AG09319 (cell line): ENCODE measurements around the gene PHYKPL.

Experiments
- DNase-seq: peaks from one replicate; pipeline ENCODE4 v3.0.0-alpha.2; 2010; ENCODE audit warnings: low read depth; ENCODE audit errors: extremely low read depth
- TF ChIP-seq, protein P1 (sequence below): IDR thresholded peaks from 2 replicates; pipeline ENCODE4 v1.5.1; 2011; ENCODE audit warnings: low read depth, mild to moderate bottlenecking, inconsistent platforms, low read length, moderate library complexity

Gene PHYKPL

DNA sequence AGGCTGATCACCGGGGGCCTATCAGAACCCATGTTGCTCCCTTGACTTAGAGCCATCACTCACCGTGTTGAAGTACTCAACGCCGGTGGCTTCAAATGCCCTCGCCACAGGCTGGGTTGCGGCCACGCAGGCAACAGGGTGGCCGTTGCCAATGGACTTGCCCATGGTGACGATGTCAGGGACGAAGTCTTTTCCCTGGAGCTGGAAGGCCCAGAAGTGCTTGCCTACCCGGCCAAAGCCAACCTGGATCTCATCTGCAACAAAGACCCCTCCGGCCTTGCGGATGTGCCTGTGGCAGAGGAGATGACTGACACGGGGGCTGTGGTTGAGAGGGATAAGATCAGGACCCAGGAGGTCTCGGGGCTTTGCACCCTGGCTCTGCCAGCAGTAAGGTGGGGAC is 10.3 kb downstream of the PHYKPL start:
- TF ChIP-seq, protein P1, sequence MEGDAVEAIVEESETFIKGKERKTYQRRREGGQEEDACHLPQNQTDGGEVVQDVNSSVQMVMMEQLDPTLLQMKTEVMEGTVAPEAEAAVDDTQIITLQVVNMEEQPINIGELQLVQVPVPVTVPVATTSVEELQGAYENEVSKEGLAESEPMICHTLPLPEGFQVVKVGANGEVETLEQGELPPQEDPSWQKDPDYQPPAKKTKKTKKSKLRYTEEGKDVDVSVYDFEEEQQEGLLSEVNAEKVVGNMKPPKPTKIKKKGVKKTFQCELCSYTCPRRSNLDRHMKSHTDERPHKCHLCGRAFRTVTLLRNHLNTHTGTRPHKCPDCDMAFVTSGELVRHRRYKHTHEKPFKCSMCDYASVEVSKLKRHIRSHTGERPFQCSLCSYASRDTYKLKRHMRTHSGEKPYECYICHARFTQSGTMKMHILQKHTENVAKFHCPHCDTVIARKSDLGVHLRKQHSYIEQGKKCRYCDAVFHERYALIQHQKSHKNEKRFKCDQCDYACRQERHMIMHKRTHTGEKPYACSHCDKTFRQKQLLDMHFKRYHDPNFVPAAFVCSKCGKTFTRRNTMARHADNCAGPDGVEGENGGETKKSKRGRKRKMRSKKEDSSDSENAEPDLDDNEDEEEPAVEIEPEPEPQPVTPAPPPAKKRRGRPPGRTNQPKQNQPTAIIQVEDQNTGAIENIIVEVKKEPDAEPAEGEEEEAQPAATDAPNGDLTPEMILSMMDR, result no peak
- no peak for DNase-seq

DNA sequence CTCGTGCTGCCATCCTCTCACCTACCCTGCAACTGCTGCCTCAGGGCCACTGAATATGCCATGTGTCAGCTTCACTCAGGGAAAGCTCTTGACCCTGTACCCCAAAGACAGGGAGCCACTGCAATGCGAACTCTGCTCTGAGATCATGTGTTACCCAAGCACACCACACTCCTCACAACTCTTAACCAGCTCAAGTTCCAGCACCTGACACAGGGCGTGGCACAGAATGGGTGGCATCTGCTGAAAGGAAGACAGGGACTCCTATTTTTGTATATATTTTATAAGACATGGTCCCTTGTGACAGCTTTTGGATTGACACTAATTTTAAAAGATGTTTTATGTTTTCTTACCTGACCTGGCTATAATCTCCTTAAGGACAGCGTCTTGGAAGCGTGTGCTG is 10.7 kb downstream of the PHYKPL start:
- no peak for DNase-seq
- TF ChIP-seq, protein P1, result no peak

DNA sequence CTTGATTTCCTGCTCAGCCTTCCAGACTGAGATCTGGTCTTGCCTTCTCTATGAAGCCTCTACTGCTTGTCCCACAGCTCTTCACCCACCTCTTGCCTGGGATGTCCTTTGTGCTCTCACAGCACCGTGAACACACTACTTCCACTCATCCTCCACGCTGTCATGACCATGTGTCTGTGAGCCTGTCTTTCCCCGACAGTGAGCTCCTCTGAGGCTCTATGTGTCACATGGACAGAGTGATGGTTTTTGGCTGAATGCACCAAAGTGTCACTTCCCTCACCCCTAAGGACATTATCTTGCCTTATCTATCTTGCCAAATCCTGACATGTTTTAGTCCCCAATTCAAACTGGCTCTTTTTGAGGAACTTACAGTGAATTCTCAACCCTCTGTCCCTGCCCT is 11.3 kb downstream of the PHYKPL start:
- DNase-seq, result no peak
- TF ChIP-seq, protein P1, result no peak

DNA sequence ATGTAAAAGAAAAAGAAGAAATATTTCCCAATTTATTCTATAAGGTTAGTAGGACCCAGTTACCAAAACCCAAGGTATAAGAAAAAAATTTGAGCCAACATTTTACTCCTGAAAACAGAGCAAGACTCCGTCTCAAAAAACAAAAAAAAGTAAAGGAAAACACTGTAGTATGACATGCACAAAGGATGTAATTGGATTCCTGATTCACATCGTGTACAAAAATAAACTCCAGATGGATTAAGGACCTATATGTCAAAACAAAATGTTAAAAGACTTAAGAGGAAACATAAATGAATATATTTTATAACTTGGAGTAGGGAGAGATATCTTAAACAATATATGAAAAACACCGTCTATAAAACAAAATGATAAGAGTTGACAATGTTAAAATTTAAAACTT is 13.8 kb downstream of the PHYKPL start:
- TF ChIP-seq, protein P1, result no peak
- DNase-seq, result no peak

DNA sequence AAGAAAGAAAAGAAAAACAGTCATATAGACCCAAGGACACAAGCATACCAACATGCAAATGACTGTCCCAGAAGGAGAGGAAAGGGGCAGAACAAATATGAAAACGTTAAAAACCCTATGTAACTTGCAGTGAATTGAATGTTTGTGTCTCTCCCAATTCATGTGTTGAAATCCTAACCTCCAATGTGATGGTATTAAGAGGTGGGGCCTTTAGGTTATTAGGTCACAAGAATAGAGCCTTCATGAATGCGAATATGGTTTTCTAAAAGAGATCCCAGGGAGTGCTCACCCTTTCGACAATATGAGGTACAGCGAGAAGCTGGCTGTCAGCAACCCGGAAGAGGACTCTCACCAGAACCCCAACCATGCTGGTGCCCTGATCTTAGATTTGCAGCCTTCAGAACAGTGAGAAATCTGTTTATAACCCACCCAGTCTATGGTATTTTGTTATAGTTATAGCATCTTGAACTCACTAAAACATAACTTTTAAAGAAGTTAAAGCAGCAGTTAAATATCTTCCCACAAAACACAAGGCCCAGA is 14.3 kb downstream of the PHYKPL start:
- no peak for DNase-seq

DNA sequence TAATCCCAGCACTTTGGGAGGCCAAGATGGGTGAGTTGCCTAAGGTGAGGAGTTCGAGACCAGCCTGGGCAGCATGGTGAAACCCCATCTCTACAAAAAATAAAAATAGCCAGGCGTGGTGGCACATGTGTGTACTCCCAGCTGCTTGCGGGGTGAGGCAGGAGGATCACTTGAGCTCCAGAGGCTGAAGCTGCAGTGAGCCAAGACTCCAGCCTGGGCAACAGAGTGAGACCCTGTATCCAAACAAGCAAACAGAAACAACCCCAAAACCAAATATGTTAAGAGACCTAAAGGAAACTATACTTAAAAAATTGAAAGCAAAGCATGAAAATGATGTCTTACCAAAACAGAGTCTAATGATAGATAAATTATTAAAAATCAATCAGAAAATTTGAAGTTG is 15.8 kb downstream of the PHYKPL start:
- TF ChIP-seq, protein P1, result no peak
- DNase-seq, result no peak

More for the DNA sequence above, 14.3 kb downstream of the PHYKPL start:
- TF ChIP-seq, protein P1, result no peak

DNA sequence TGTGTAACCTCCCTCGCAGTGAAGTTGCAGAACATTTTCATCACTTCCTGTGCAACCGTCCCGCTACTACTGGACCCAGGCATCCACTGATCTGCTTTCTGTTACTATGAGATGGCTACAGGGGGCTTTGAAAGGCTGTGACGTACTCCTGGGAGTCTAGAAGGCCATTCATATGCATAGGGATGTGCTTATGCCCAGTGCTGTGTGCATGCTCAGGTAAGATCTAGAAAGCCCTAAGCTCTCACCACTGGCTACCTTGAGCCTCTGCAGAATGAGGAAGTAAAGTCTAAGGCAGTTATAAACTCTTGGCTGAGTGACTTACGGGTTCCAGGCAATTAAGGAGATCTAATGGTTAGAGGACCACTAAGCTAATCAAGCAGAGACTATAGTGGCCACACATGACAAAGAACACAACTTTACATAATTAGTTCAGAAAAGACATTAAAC is 16.5 kb downstream of the PHYKPL start:
- TF ChIP-seq, protein P1, result no peak
- DNase-seq, result no peak
